Left ventricle myocardium inferior (tissue), 1 donor: ENCODE measurements around the gene COL24A1. TPM values are rescaled to one million over a fixed set of nuclear protein-coding genes. Genes with fewer than 3 reads are reported as not detected.
"Not testable (repeated sequence)": the region's sequence is repeated elsewhere in the genome, so short reads cannot be mapped to it uniquely, and the experiment has no call there.

Experiments
- DNase-seq: peaks from one replicate; pipeline ENCODE4 v3.0.0-alpha.2; 2020
- H3K27ac ChIP-seq: fragments of 200-600 bp; replicated peaks from 2 replicates; pipeline ENCODE4 v1.8.0; 2021
- H3K27me3 ChIP-seq: fragments of 200-600 bp; 2 replicates; pipeline ENCODE4 v1.8.0; 2021; ENCODE audit warnings: low read depth
- H3K36me3 ChIP-seq: fragments of 200-600 bp; 2 replicates; pipeline ENCODE4 v1.8.0; 2021
- H3K4me1 ChIP-seq: fragments of 200-600 bp; 2 replicates; pipeline ENCODE4 v1.8.0; 2021
- H3K4me3 ChIP-seq: fragments of 200-600 bp; 2 replicates; pipeline ENCODE4 v1.8.0; 2021; ENCODE audit warnings: mild to moderate bottlenecking, moderate library complexity
- H3K9me3 ChIP-seq: fragments of 200-600 bp; replicated peaks from 2 replicates; pipeline ENCODE4 v1.8.0; 2021
- CTCF ChIP-seq: fragments of 200-600 bp; IDR thresholded peaks from 2 replicates; pipeline ENCODE4 v1.8.0; 2021; ENCODE audit warnings: antibody characterized with exemption, mild to moderate bottlenecking, borderline replicate concordance
- intact Hi-C: fragments of 100-400 bp; cut with micrococcal nuclease; formaldehyde crosslinking; loops from one replicate; pipeline ENCODE4 v1.11.0; 2022
- total RNA-seq: library from RNA; stranded (reverse); fragmentation: NEBNext Ultra II Directional; extraction: Animal tissue kit (Norgen Biotek cat#: 25700); gene quantifications from one replicate; pipeline ENCODE4 v1.2.1, GENCODE V29; 2021
- donor health status: DM: no; HTN: yes; CAD: no; lungs with severe emphysema.

COL24A1 gene
- total RNA-seq, 1 donor from 2014 or later = 0.74 TPM

GRCh38 chr1:85838238-85838637 lies 318.3 kb downstream of the COL24A1 start:
- no peak for DNase-seq
- Histone ChIP-seq H3K27ac (no peak overlapping the region), H3K4me1 (no peaks in the 10 kb centered on the region), H3K27me3 (no peaks in the 10 kb centered on the region), H3K9me3 (peaks cover 3% of the 10 kb centered on the region), H3K36me3 (no peaks in the 10 kb centered on the region), H3K4me3 (no peak overlapping the region)
- TF ChIP-seq CTCF = no peak
- intact Hi-C loops = no loop called here

GRCh38 chr1:85836736-85837135 lies 319.8 kb downstream of the COL24A1 start:
- intact Hi-C loops = no loop called here
- Histone ChIP-seq H3K27ac (no peak overlapping the region), H3K36me3 (no peaks in the 10 kb centered on the region), H3K27me3 (no peaks in the 10 kb centered on the region), H3K4me1 (no peaks in the 10 kb centered on the region), H3K4me3 (no peak overlapping the region), H3K9me3 (peaks cover 3% of the 10 kb centered on the region)
- no peak for DNase-seq
- TF ChIP-seq CTCF = no peak

GRCh38 chr1:85833165-85833564 lies 323.4 kb downstream of the COL24A1 start:
- H3K36me3 ChIP-seq, H3K4me3 ChIP-seq, intact Hi-C loops, H3K9me3 ChIP-seq, H3K27ac ChIP-seq, H3K4me1 ChIP-seq, H3K27me3 ChIP-seq, DNase-seq: not testable (repeated sequence)

- TF ChIP-seq CTCF = no peak
- no peaks in the 10 kb centered on the region for H3K4me1 ChIP-seq
- no peaks in the 10 kb centered on the region for H3K36me3 ChIP-seq
- H3K27me3 ChIP-seq = no peaks in the 10 kb centered on the region
- no peak for DNase-seq
- no peak overlapping the region for H3K4me3 ChIP-seq
- peaks cover 7% of the 10 kb centered on the region for H3K9me3 ChIP-seq
- intact Hi-C loops = no loop called here
- H3K27ac ChIP-seq = no peak overlapping the region
Observed at GRCh38 chr1:85830837-85831236, 325.7 kb downstream of the COL24A1 start.

GRCh38 chr1:85824066-85824840 lies 332.3 kb downstream of the COL24A1 start:
- H3K4me1 ChIP-seq = no peaks in the 10 kb centered on the region
- no peaks in the 10 kb centered on the region for H3K9me3 ChIP-seq
- H3K27ac ChIP-seq = no peak overlapping the region
- H3K36me3 ChIP-seq = no peaks in the 10 kb centered on the region
- H3K4me3 ChIP-seq = no peak overlapping the region
- no peak for DNase-seq
- intact Hi-C loops = no loop called here
- no peaks in the 10 kb centered on the region for H3K27me3 ChIP-seq
- TF ChIP-seq CTCF = no peak

- no peak overlapping the region for H3K4me3 ChIP-seq
- no peaks in the 10 kb centered on the region for H3K4me1 ChIP-seq
- no peak overlapping the region for H3K27ac ChIP-seq
- TF ChIP-seq CTCF = no peak
- intact Hi-C loops = no loop called here
- no peaks in the 10 kb centered on the region for H3K9me3 ChIP-seq
- no peaks in the 10 kb centered on the region for H3K36me3 ChIP-seq
- H3K27me3 ChIP-seq = no peaks in the 10 kb centered on the region
- no peak for DNase-seq
Observed at GRCh38 chr1:85822696-85823095, 333.9 kb downstream of the COL24A1 start.
